HCT116 (cell line): ENCODE measurements around the gene LAMC3. TPM values are rescaled to one million over a fixed set of nuclear protein-coding genes. Genes with fewer than 3 reads are reported as not detected.

Experiments
- ATAC-seq: fragments of 200-7000 bp; cut with Tn5 transposase; 2 replicates; pipeline ENCODE4 v1.9.1; 2020; ENCODE audit warnings: mild to moderate bottlenecking, moderate library complexity
- BruUV-seq: library from RNA; stranded (reverse); fragments of 400-500 nt; replicated peaks from 2 replicates; lab custom pipeline; 2021; lab: Mats Ljungman, UMichigan
- CTCF ChIA-PET: fragments of 300-600 bp; sonication (Branson Sonifier 250); formaldehyde crosslinking; loops from one replicate; lab custom pipeline; 2021; ENCODE audit warnings: antibody characterized with exemption; lab: Charles Lee
- POLR2A ChIA-PET: fragments of 300-600, 350-600 bp; sonication (Branson Sonifier 250); formaldehyde crosslinking; loops from one replicate; lab custom pipeline; 2021; ENCODE audit warnings: antibody characterized with exemption; lab: Charles Lee
- RAD21 ChIA-PET, 2 experiments: fragments of 300-600 bp; sonication (Branson Sonifier 250); formaldehyde crosslinking; loops; one replicate each; lab custom pipeline; 2023; ENCODE audit warnings: low total read pairs in 2 of 2; ENCODE audit not compliant: uncharacterized antibody in 2 of 2, unreplicated experiment in 2 of 2, low non-redundant PET in 1 of 2; lab: Charles Lee
- DNase-seq: peaks from one replicate; pipeline ENCODE4 v3.0.0-alpha.2; 2010; ENCODE audit warnings: low read depth, low spot score
- H2AFZ ChIP-seq: fragments of 200-600 bp; shearing (Covaris generic), sonication (generic); 2 replicates; pipeline ENCODE4 v1.6.1; 2017; ENCODE audit warnings: low read depth, mixed run types, mixed read lengths, antibody characterized with exemption, low read length; ENCODE audit not compliant: poor library complexity, severe bottlenecking
- H3K27ac ChIP-seq: 2 replicates; pipeline ENCODE4 v1.5.1; 2012; ENCODE audit warnings: low read depth, low read length
- H3K27me3 ChIP-seq: fragments of 200-600 bp; sonication (generic); 2 replicates; pipeline ENCODE4 v1.6.1; 2016; ENCODE audit warnings: mixed run types, low read length, mixed read lengths; ENCODE audit not compliant: insufficient read depth
- H3K36me3 ChIP-seq, 2 experiments: fragments of 200-500 bp in 1 of 2; fragments of 200-600 bp in 1 of 2; sonication (Bioruptor generic) in 1 of 2; sonication (generic) in 1 of 2; 2 replicates each; pipeline versions ENCODE4 v1.5.1 to v1.6.1; 2014 to 2016; ENCODE audit warnings: low read length in 2 of 2, inconsistent platforms in 1 of 2, mixed read lengths in 1 of 2, mixed run types in 1 of 2; ENCODE audit not compliant: insufficient read depth in 2 of 2, control insufficient read depth in 1 of 2
- H3K4me1 ChIP-seq, 2 experiments: fragments of 200-600 bp in 1 of 2; sonication (generic) in 1 of 2; 2 replicates each; pipeline versions ENCODE4 v1.5.1 to v1.6.1; 2012 to 2017; ENCODE audit warnings: low read length in 2 of 2, inconsistent platforms in 1 of 2, mild to moderate bottlenecking in 1 of 2, mixed read lengths in 1 of 2, mixed run types in 1 of 2, moderate library complexity in 1 of 2; ENCODE audit not compliant: insufficient read depth in 2 of 2, control insufficient read depth in 1 of 2
- H3K4me2 ChIP-seq: fragments of 200-600 bp; sonication (generic); 2 replicates; pipeline ENCODE4 v1.6.1; 2017; ENCODE audit warnings: mixed run types, low read length, mixed read lengths
- H3K4me3 ChIP-seq, 2 experiments: fragments of 200-600 bp in 1 of 2; sonication (generic) in 1 of 2; replicated peaks in 1 of 2; 2 replicates each; pipeline ENCODE4 v1.5.1; 2011 to 2016; ENCODE audit warnings: low read length in 2 of 2, control low read depth in 1 of 2, low read depth in 1 of 2, mild to moderate bottlenecking in 1 of 2, mixed read lengths in 1 of 2, mixed run types in 1 of 2
- H3K79me2 ChIP-seq: fragments of 200-600 bp; sonication (generic); 2 replicates; pipeline ENCODE4 v1.6.1; 2017; ENCODE audit warnings: mild to moderate bottlenecking, mixed run types, low read length, moderate library complexity, mixed read lengths; ENCODE audit not compliant: insufficient read depth
- H3K9ac ChIP-seq: fragments of 200-600 bp; sonication (generic); 2 replicates; pipeline ENCODE4 v1.6.1; 2016; ENCODE audit warnings: low read length, mixed read lengths
- H3K9me2 ChIP-seq: fragments of 200-600 bp; sonication (generic), shearing (Covaris generic); 2 replicates; pipeline ENCODE4 v1.6.1; 2017; ENCODE audit warnings: mixed run types, mild to moderate bottlenecking, moderate library complexity; ENCODE audit not compliant: insufficient read depth
- H3K9me3 ChIP-seq, 2 experiments: fragments of 200-500 bp in 1 of 2; fragments of 200-600 bp in 1 of 2; sonication (Bioruptor generic) in 1 of 2; sonication (generic) in 1 of 2; 2 replicates each; pipeline ENCODE4 v1.6.1; 2014 to 2017; ENCODE audit warnings: low read length in 2 of 2, mixed read lengths in 2 of 2, inconsistent platforms in 1 of 2, low read depth in 1 of 2, mild to moderate bottlenecking in 1 of 2, mixed run types in 1 of 2, moderate library complexity in 1 of 2; ENCODE audit not compliant: control insufficient read depth in 1 of 2, insufficient read depth in 1 of 2
- H4K20me1 ChIP-seq: fragments of 200-600 bp; sonication (generic), shearing (Covaris generic); 2 replicates; pipeline ENCODE4 v1.6.1; 2017; ENCODE audit warnings: mixed run types, mild to moderate bottlenecking, moderate library complexity; ENCODE audit not compliant: insufficient read depth
- CTCF ChIP-seq, 3 experiments: fragments of 200-600 bp in 1 of 3; sonication (generic) in 1 of 3; IDR thresholded peaks in 2 of 3; conservative IDR thresholded peaks in 1 of 3; 2 replicates each; pipeline ENCODE4 v1.5.1; 2012 to 2017; ENCODE audit warnings: low read depth in 2 of 3, low read length in 2 of 3, antibody characterized with exemption in 1 of 3, borderline replicate concordance in 1 of 3, control low read depth in 1 of 3, mild to moderate bottlenecking in 1 of 3, mixed read lengths in 1 of 3, mixed run types in 1 of 3, moderate library complexity in 1 of 3; ENCODE audit not compliant: insufficient read depth in 1 of 3
- EGR1 ChIP-seq: IDR thresholded peaks from 2 replicates; pipeline ENCODE4 v1.6.1; 2012; ENCODE audit warnings: low read depth
- ELF1 ChIP-seq: IDR thresholded peaks from 2 replicates; pipeline ENCODE4 v1.6.1; 2012; ENCODE audit warnings: low read depth, borderline replicate concordance
- JUND ChIP-seq: IDR thresholded peaks from 2 replicates; pipeline ENCODE4 v1.6.1; 2012
- RAD21 ChIP-seq: IDR thresholded peaks from 2 replicates; pipeline ENCODE4 v1.6.1; 2012; ENCODE audit warnings: low read depth, mild to moderate bottlenecking
- ZBTB33 ChIP-seq: IDR thresholded peaks from 2 replicates; pipeline ENCODE4 v1.6.1; 2011; ENCODE audit warnings: mild to moderate bottlenecking, low read length, moderate library complexity; ENCODE audit not compliant: insufficient replicate concordance; ENCODE audit errors: extremely low read depth
- ZFX ChIP-seq: fragments of 450-650 bp; IDR thresholded peaks from 2 replicates; pipeline ENCODE4 v1.6.1; 2017
- intact Hi-C: fragments of 100-400 bp; cut with micrococcal nuclease; formaldehyde crosslinking; loops from 2 replicates; pipeline ENCODE4 v1.10.0; 2022
- total RNA-seq: library from RNA; stranded (reverse); gene quantifications from one replicate; pipeline ENCODE4 v1.2.1, GENCODE V29; 2021; ENCODE audit not compliant: unreplicated experiment

The LAMC3 gene
- total RNA-seq, 1 experiment from 2014 or later = 7.7 TPM

- Histone ChIP-seq H4K20me1 (no peaks in the 10 kb centered on the region), H3K9ac (no peak overlapping the region), H3K4me2 (no peak overlapping the region), H3K9me2 (no peaks in the 10 kb centered on the region), H3K9me3 (no peaks in the 10 kb centered on the region), H3K27ac (no peak overlapping the region), H3K4me1 (peaks cover 12 to 22% of the 10 kb centered on the region in 2 experiments; a peak in 3 of 4 replicates), H2AFZ (no peak overlapping the region), H3K36me3 (no peaks in the 10 kb centered on the region), H3K27me3 (no peaks in the 10 kb centered on the region), H3K4me3 (no peak overlapping the region), H3K79me2 (no peaks in the 10 kb centered on the region)
- CTCF ChIA-PET = no interaction called here
- intact Hi-C loops = loop anchor here (5.0 kb wide), 2 partner anchors 42 to 342 kb away; partner anchors contain the start of gene LAMC3
- RAD21 ChIA-PET = no interaction called here
- POLR2A ChIA-PET = no interaction called here
- no peak for DNase-seq
- no peak for ATAC-seq
- no TSS peak for BruUV-seq
- TF ChIP-seq CTCF (IDR thresholded peaks at IDR 0.05 in 2 of 3, conservative IDR thresholded peaks at IDR 0.05 in 1 of 3; ENCODE audit: borderline replicate concordance in 1 of 3, insufficient read depth in 1 of 3, low read depth in 2 of 3, low read length in 2 of 3) (no peak), RAD21 (no peak), ZFX (no peak), ELF1 (no peak), EGR1 (no peak), JUND (no peak), ZBTB33 (no peak)
These were observed 39.8 kb downstream of the LAMC3 start for GRCh38 chr9:131048820-131049219.
